HL-60 (cell line): ENCODE measurements around the gene GREB1.

Experiments used
- GABPA ChIP-seq: IDR thresholded peaks from 2 replicates; pipeline ENCODE4 v1.6.1; 2012; ENCODE audit warnings: low read depth
- TF ChIP-seq, protein P1 (sequence below): IDR thresholded peaks from one replicate; pipeline ENCODE4 v1.5.1; 2011; ENCODE audit warnings: low read length, control low read depth, inconsistent platforms; ENCODE audit not compliant: insufficient read depth
- TF ChIP-seq, protein P2 (sequence below): IDR thresholded peaks from 2 replicates; pipeline ENCODE4 v1.6.1; 2012; ENCODE audit warnings: low read depth; ENCODE audit not compliant: insufficient replicate concordance

DNA sequence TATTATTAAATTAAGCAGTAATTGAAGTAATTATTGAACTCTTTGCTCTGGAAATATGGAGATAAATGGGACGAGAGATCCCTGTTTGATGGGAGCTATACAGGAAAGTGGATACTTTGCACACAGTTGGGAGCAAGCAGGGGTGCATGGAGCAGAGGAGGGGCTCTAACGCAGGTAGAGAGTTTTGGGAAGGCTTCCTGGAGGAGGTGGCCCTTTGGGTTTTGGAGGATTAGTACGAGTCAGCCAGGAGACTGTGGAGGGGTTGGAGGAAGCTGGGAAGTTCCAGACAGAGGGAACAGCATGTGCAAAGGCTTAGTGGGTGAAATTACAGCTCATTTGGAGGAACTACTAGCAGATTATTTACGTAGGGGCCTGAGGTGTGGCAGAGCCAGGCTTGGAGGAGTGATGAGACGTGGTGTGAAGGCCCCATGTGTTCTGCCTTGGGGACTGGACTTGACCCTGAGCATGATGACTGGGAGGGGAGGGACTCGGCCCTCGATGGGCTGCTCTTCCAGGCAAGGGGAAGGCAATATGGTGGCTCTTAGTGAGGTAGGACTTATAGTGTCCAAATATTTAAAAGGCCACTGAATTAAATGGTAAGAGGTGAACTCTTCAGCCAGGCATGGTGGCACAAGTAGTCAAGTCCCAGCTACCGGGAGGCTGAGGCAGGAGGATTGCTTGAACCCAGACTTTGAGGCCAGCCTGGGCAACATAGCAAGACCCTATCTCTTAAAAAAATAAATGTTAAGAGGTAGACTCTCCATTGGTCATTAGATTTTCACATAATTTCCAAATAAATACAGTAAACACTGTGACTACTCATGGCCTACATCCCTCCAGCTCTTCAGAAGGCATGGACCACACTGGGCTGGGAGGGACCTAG is 30.2 kb downstream of the GREB1 start:
- TF ChIP-seq, protein P1, sequence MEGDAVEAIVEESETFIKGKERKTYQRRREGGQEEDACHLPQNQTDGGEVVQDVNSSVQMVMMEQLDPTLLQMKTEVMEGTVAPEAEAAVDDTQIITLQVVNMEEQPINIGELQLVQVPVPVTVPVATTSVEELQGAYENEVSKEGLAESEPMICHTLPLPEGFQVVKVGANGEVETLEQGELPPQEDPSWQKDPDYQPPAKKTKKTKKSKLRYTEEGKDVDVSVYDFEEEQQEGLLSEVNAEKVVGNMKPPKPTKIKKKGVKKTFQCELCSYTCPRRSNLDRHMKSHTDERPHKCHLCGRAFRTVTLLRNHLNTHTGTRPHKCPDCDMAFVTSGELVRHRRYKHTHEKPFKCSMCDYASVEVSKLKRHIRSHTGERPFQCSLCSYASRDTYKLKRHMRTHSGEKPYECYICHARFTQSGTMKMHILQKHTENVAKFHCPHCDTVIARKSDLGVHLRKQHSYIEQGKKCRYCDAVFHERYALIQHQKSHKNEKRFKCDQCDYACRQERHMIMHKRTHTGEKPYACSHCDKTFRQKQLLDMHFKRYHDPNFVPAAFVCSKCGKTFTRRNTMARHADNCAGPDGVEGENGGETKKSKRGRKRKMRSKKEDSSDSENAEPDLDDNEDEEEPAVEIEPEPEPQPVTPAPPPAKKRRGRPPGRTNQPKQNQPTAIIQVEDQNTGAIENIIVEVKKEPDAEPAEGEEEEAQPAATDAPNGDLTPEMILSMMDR, result no peak
- TF ChIP-seq GABPA, result no peak
- TF ChIP-seq, protein P2, sequence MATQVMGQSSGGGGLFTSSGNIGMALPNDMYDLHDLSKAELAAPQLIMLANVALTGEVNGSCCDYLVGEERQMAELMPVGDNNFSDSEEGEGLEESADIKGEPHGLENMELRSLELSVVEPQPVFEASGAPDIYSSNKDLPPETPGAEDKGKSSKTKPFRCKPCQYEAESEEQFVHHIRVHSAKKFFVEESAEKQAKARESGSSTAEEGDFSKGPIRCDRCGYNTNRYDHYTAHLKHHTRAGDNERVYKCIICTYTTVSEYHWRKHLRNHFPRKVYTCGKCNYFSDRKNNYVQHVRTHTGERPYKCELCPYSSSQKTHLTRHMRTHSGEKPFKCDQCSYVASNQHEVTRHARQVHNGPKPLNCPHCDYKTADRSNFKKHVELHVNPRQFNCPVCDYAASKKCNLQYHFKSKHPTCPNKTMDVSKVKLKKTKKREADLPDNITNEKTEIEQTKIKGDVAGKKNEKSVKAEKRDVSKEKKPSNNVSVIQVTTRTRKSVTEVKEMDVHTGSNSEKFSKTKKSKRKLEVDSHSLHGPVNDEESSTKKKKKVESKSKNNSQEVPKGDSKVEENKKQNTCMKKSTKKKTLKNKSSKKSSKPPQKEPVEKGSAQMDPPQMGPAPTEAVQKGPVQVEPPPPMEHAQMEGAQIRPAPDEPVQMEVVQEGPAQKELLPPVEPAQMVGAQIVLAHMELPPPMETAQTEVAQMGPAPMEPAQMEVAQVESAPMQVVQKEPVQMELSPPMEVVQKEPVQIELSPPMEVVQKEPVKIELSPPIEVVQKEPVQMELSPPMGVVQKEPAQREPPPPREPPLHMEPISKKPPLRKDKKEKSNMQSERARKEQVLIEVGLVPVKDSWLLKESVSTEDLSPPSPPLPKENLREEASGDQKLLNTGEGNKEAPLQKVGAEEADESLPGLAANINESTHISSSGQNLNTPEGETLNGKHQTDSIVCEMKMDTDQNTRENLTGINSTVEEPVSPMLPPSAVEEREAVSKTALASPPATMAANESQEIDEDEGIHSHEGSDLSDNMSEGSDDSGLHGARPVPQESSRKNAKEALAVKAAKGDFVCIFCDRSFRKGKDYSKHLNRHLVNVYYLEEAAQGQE, result no peak
